ENCODE data around the gene DPP10.
"Not testable (repeated sequence)": the region's sequence is repeated elsewhere in the genome, so short reads cannot be mapped to it uniquely, and the experiment has no call there.

Gene DPP10

GRCh38 chr2:114729026-114729425 is 286.6 kb downstream of the DPP10 start:
- DNase-seq: no peak

- no peak for DNase-seq
These were observed 292.7 kb downstream of the DPP10 start for GRCh38 chr2:114735126-114735525.

GRCh38 chr2:114742245-114742644 is 299.8 kb downstream of the DPP10 start:
- no peak for DNase-seq

GRCh38 chr2:114745700-114746099 is 303.3 kb downstream of the DPP10 start:
- DNase-seq: no peak

- not testable (repeated sequence) for DNase-seq
These were observed 305.7 kb downstream of the DPP10 start for GRCh38 chr2:114748175-114748574.

- DNase-seq: no peak
These were observed 310.0 kb downstream of the DPP10 start for GRCh38 chr2:114752425-114752824.

- no peak for DNase-seq
These were observed 310.7 kb downstream of the DPP10 start for GRCh38 chr2:114753145-114753544.

- DNase-seq: no peak
These were observed 312.6 kb downstream of the DPP10 start for GRCh38 chr2:114754907-114755563.

GRCh38 chr2:114762376-114762775 is 319.9 kb downstream of the DPP10 start:
- no peak for DNase-seq

- no peak for DNase-seq
These were observed 320.5 kb downstream of the DPP10 start for GRCh38 chr2:114762986-114763385.

GRCh38 chr2:114769110-114769509 is 326.7 kb downstream of the DPP10 start:
- no peak for DNase-seq

GRCh38 chr2:114769991-114770390 is 327.6 kb downstream of the DPP10 start:
- no peak for DNase-seq

- no peak for DNase-seq
These were observed 341.6 kb downstream of the DPP10 start for GRCh38 chr2:114784046-114784445.

- DNase-seq: no peak
These were observed 342.6 kb downstream of the DPP10 start for GRCh38 chr2:114784890-114785583.

GRCh38 chr2:114786901-114787300 is 344.5 kb downstream of the DPP10 start:
- DNase-seq: no peak

- no peak for DNase-seq
These were observed 345.0 kb downstream of the DPP10 start for GRCh38 chr2:114787486-114787885.

GRCh38 chr2:114789989-114790388 is 347.5 kb downstream of the DPP10 start:
- DNase-seq: no peak

GRCh38 chr2:114797540-114797939 is 355.1 kb downstream of the DPP10 start:
- DNase-seq: no peak

GRCh38 chr2:114797942-114798341 is 355.5 kb downstream of the DPP10 start:
- no peak for DNase-seq

GRCh38 chr2:114800371-114800770 is 357.9 kb downstream of the DPP10 start:
- no peak for DNase-seq

- no peak for DNase-seq
These were observed 362.8 kb downstream of the DPP10 start for GRCh38 chr2:114805195-114805594.

- no peak for DNase-seq
These were observed 367.7 kb downstream of the DPP10 start for GRCh38 chr2:114810092-114810491.

GRCh38 chr2:114812261-114812660 is 369.8 kb downstream of the DPP10 start:
- DNase-seq: no peak

- DNase-seq: no peak
These were observed 371.9 kb downstream of the DPP10 start for GRCh38 chr2:114814355-114814754.

GRCh38 chr2:114821055-114821454 is 378.6 kb downstream of the DPP10 start:
- no peak for DNase-seq
